HepG2 (cell line): ENCODE results near the gene ZNRD2. TPM values are rescaled to one million over a fixed set of nuclear protein-coding genes. Genes with fewer than 3 reads are reported as not detected.

Experiments used
- CHD4 ChIP-seq: fragments of 200-600 bp; sonication (generic); IDR thresholded peaks from 2 replicates; pipeline ENCODE4 v1.7.0; 2017; ENCODE audit warnings: mild to moderate bottlenecking, low read length, borderline replicate concordance
- FOXC1 ChIP-seq: sonication (generic); formaldehyde crosslinking; IDR thresholded peaks from 2 replicates; pipeline ENCODE4 v1.8.0; 2022; ENCODE audit warnings: mild to moderate bottlenecking, missing genetic modification reagents, borderline replicate concordance
- GZF1 ChIP-seq: sonication (generic); formaldehyde crosslinking; IDR thresholded peaks from 2 replicates; pipeline ENCODE4 v1.5.1; 2020; ENCODE audit warnings: mild to moderate bottlenecking, missing genetic modification reagents
- HNRNPH1 ChIP-seq: fragments of 200-400 bp; formaldehyde crosslinking; optimal IDR thresholded peaks from 2 replicates; pipeline ENCODE3; 2017; ENCODE audit warnings: mild to moderate bottlenecking, low read depth, low read length
- KLF6 ChIP-seq: IDR thresholded peaks from 2 replicates; pipeline ENCODE4 v1.8.0; 2016; ENCODE audit warnings: missing biosample characterization, missing genetic modification reagents
- MAZ ChIP-seq, 2 experiments: sonication (generic) in 1 of 2; formaldehyde crosslinking in 1 of 2; IDR thresholded peaks; 2 replicates each; pipeline versions ENCODE4 v1.5.0 to v1.6.1; 2012 to 2020; ENCODE audit warnings: low read depth in 2 of 2, mild to moderate bottlenecking in 2 of 2, borderline replicate concordance in 1 of 2, improper control_type of control experiment in 1 of 2, low read length in 1 of 2, missing genetic modification reagents in 1 of 2, moderate library complexity in 1 of 2
- MXD1 ChIP-seq: sonication (generic); formaldehyde crosslinking; IDR thresholded peaks from 2 replicates; pipeline ENCODE4 v1.4.0; 2020; ENCODE audit warnings: mild to moderate bottlenecking, missing genetic modification reagents
- PATZ1 ChIP-seq: sonication (generic); formaldehyde crosslinking; IDR thresholded peaks from 2 replicates; pipeline ENCODE4 v1.4.0; 2020; ENCODE audit warnings: missing genetic modification reagents
- PITX1 ChIP-seq: sonication (generic); formaldehyde crosslinking; IDR thresholded peaks from 2 replicates; pipeline ENCODE4 v1.5.1; 2020; ENCODE audit warnings: mild to moderate bottlenecking, missing genetic modification reagents
- POGK ChIP-seq: sonication (generic); formaldehyde crosslinking; conservative IDR thresholded peaks from 2 replicates; pipeline ENCODE4 v1.8.0; 2022; ENCODE audit warnings: mild to moderate bottlenecking, moderate library complexity, missing genetic modification reagents
- SAFB2 ChIP-seq: sonication (generic); formaldehyde crosslinking; IDR thresholded peaks from 2 replicates; pipeline ENCODE4 v1.5.1; 2020; ENCODE audit warnings: missing genetic modification reagents, low read depth, mild to moderate bottlenecking, borderline replicate concordance
- SALL1 ChIP-seq: sonication (generic); formaldehyde crosslinking; IDR thresholded peaks from 2 replicates; pipeline ENCODE4 v1.8.0; 2022; ENCODE audit warnings: mild to moderate bottlenecking, missing genetic modification reagents
- SAP130 ChIP-seq: IDR thresholded peaks from 2 replicates; pipeline ENCODE4 v1.6.1; 2016; ENCODE audit warnings: low read depth
- SPEN ChIP-seq: sonication (generic); formaldehyde crosslinking; IDR thresholded peaks from 2 replicates; pipeline ENCODE4 v1.5.1; 2020; ENCODE audit warnings: low read depth, mild to moderate bottlenecking, missing genetic modification reagents
- TGIF2 ChIP-seq: IDR thresholded peaks from 2 replicates; pipeline ENCODE4 v1.6.1; 2016; ENCODE audit warnings: control low read depth, missing compliant biosample characterization
- YY1 ChIP-seq: IDR thresholded peaks from 2 replicates; pipeline ENCODE4 v1.6.1; 2011; ENCODE audit warnings: low read length, low read depth, moderate library complexity, mild to moderate bottlenecking; ENCODE audit not compliant: insufficient read depth, insufficient replicate concordance
- ZFX ChIP-seq: sonication (generic); formaldehyde crosslinking; IDR thresholded peaks from 2 replicates; pipeline ENCODE4 v1.4.0; 2020; ENCODE audit warnings: mild to moderate bottlenecking, low read depth, missing genetic modification reagents, moderate library complexity
- ZNF235 ChIP-seq: sonication (generic); formaldehyde crosslinking; IDR thresholded peaks from 2 replicates; pipeline ENCODE4 v1.8.1; 2023; ENCODE audit warnings: mild to moderate bottlenecking, missing genetic modification reagents, borderline replicate concordance
- ZNF687 ChIP-seq: sonication (generic); formaldehyde crosslinking; IDR thresholded peaks from 2 replicates; pipeline ENCODE4 v1.5.1; 2020; ENCODE audit warnings: mild to moderate bottlenecking, missing genetic modification reagents, moderate library complexity
- polyA plus RNA-seq, 8 experiments: library from polyadenylated mRNA; depleted of rRNA in 3 of 8; stranded (reverse) in 7 of 8; unstranded in 1 of 8; fragments of >200 nt; fragmentation: Illumina TruSeq in 4 of 8; extraction: Trizol in 4 of 8; gene quantifications; 2 replicates each; pipeline versions ENCODE4 v1.2.1 to v1.2.3, GENCODE V29; 2011 to 2016; ENCODE audit warnings: low read depth in 4 of 8, missing spikeins in 1 of 8, mixed read lengths in 1 of 8; ENCODE audit not compliant: insufficient read depth in 1 of 8
- total RNA-seq, 5 experiments: library from RNA; depleted of rRNA; stranded (reverse); fragments of >200 nt; fragmentation: Illumina TruSeq; extraction: Trizol; gene quantifications; 2 replicates each; pipeline ENCODE4 v1.2.3, GENCODE V29; 2016; ENCODE audit warnings: low read depth in 1 of 5

ZNRD2 gene
- total and polyA plus RNA-seq, 2 of the 13 experiments (the other 11 are each of a cell fraction or from before 2014, with no cell fraction given) = 29.2 to 34.0 TPM

- TF ChIP-seq PATZ1 (CRISPR knock-in tag) (peak; percentile 27; the same call in 1 of the 2 replicates), YY1 (peak; percentile 8), MAZ (IDR thresholded peaks at IDR 0.05; ENCODE audit: borderline replicate concordance, low read depth, low read length) (0 out of 2 replicates have a peak, but pooled peaks have one; percentile 16), MAZ (CRISPR knock-in tag; IDR thresholded peaks at IDR 0.05; ENCODE audit: low read depth) (peak; percentile 78; the same call in 1 of the 2 replicates), MXD1 (CRISPR knock-in tag) (0 out of 2 replicates have a peak, but pooled peaks have one; percentile 19), SPEN (CRISPR knock-in tag) (0 out of 2 replicates have a peak, but pooled peaks have one; percentile 62), GZF1 (CRISPR knock-in tag) (0 out of 2 replicates have a peak, but pooled peaks have one; percentile 42), ZNF235 (CRISPR knock-in tag) (peak; percentile 58; the same call in 1 of the 2 replicates), ZFX (CRISPR knock-in tag) (peak; percentile 65; the same call in 1 of the 2 replicates), SALL1 (CRISPR knock-in tag) (peak; percentile 13; the same call in 1 of the 2 replicates), ZNF687 (CRISPR knock-in tag) (peak; percentile 29; the same call in 1 of the 2 replicates), KLF6 (0 out of 2 replicates have a peak, but pooled peaks have one; percentile 10), HNRNPH1 (no peak), PITX1 (0 out of 2 replicates have a peak, but pooled peaks have one; percentile 40), CHD4 (peak; percentile 94; the same call in 1 of the 2 replicates), FOXC1 (CRISPR knock-in tag) (0 out of 2 replicates have a peak, but pooled peaks have one; percentile 71), SAFB2 (CRISPR knock-in tag) (peak; percentile 65; the same call in 1 of the 2 replicates), POGK (CRISPR knock-in tag) (0 out of 2 replicates have a peak, but pooled peaks have one; percentile 38), TGIF2 (CRISPR knock-in tag) (no peak), SAP130 (CRISPR knock-in tag) (peak; percentile 27; the same call in 1 of the 2 replicates)
Measured at GRCh38 chr11:65575568-65576231, 5.4 kb downstream of the ZNRD2 start, which contains the start of gene EHBP1L1 (continued).
